Keratinocyte (primary cell): Measurements from ENCODE around the gene RAB3B.

Source experiments
- EZH2 ChIP-seq: IDR thresholded peaks from one replicate; pipeline ENCODE4 v1.6.1; 2012; ENCODE audit warnings: inconsistent platforms, mild to moderate bottlenecking, low read length, moderate library complexity
- TF ChIP-seq, protein P1 (sequence below), 3 experiments: IDR thresholded peaks in 1 of 3; conservative IDR thresholded peaks in 1 of 3; optimal IDR thresholded peaks in 1 of 3; 2 replicates in 2 of 3; 3 replicates in 1 of 3; pipeline versions ENCODE3 to v1.5.1; 2011; ENCODE audit warnings: low read length in 3 of 3, mild to moderate bottlenecking in 3 of 3, moderate library complexity in 2 of 3, control low read depth in 1 of 3, inconsistent platforms in 1 of 3; ENCODE audit not compliant: insufficient read depth in 2 of 3; ENCODE audit errors: extremely low read depth in 1 of 3

GRCh38 chr1:51910221-51911000 is 80.1 kb downstream of the RAB3B start:
- TF ChIP-seq, protein P1, sequence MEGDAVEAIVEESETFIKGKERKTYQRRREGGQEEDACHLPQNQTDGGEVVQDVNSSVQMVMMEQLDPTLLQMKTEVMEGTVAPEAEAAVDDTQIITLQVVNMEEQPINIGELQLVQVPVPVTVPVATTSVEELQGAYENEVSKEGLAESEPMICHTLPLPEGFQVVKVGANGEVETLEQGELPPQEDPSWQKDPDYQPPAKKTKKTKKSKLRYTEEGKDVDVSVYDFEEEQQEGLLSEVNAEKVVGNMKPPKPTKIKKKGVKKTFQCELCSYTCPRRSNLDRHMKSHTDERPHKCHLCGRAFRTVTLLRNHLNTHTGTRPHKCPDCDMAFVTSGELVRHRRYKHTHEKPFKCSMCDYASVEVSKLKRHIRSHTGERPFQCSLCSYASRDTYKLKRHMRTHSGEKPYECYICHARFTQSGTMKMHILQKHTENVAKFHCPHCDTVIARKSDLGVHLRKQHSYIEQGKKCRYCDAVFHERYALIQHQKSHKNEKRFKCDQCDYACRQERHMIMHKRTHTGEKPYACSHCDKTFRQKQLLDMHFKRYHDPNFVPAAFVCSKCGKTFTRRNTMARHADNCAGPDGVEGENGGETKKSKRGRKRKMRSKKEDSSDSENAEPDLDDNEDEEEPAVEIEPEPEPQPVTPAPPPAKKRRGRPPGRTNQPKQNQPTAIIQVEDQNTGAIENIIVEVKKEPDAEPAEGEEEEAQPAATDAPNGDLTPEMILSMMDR (optimal IDR thresholded peaks at IDR 0.05 in 1 of 3, IDR thresholded peaks at IDR 0.05 in 1 of 3, conservative IDR thresholded peaks at IDR 0.05 in 1 of 3; ENCODE audit: extremely low read depth in 1 of 3, insufficient read depth in 2 of 3, low read length in 3 of 3), result no peak
- no peak for TF ChIP-seq EZH2
